A549 (cell line): ENCODE results near the gene BLMH.

Source experiments
- CTCF ChIP-seq: fragments of >200 bp; sonication (Bioruptor Twin); formaldehyde crosslinking; IDR thresholded peaks from 3 replicates; pipeline ENCODE4 v1.5.1; 2016
- EP300 ChIP-seq, 2 experiments: fragments of >200 bp; sonication (Bioruptor Twin); formaldehyde crosslinking; IDR thresholded peaks; 2 replicates in 1 of 2; 3 replicates in 1 of 2; pipeline ENCODE4 v1.6.1; 2016 to 2017
- HOXA7 ChIP-seq: fragments of 250-450 bp; sonication (Bioruptor Pico); IDR thresholded peaks from 2 replicates; pipeline ENCODE4 v1.5.0; 2020; ENCODE audit warnings: mild to moderate bottlenecking, moderate library complexity
- POLR2A ChIP-seq: IDR thresholded peaks from 2 replicates; pipeline ENCODE4 v1.6.1; 2012; ENCODE audit warnings: mild to moderate bottlenecking, low read length
- RFX5 ChIP-seq: fragments of 450-650 bp; IDR thresholded peaks from 2 replicates; pipeline ENCODE4 v1.7.1; 2014; ENCODE audit warnings: antibody characterized with exemption, mild to moderate bottlenecking, moderate library complexity
- USF2 ChIP-seq: fragments of 450-650 bp; IDR thresholded peaks from 2 replicates; pipeline ENCODE4 v1.6.1; 2014; ENCODE audit warnings: antibody characterized with exemption

- TF ChIP-seq CTCF (no peak), RFX5 (no peak), EP300 (IDR thresholded peaks at IDR 0.05) (no peak), USF2 (no peak), POLR2A (no peak), HOXA7 (CRISPR knock-in tag) (no peak)
Observed at GRCh38 chr17:30230596-30231125, 61.1 kb downstream of the BLMH start.
